Measurements from ENCODE around the gene KSR2.

KSR2 gene

DNA sequence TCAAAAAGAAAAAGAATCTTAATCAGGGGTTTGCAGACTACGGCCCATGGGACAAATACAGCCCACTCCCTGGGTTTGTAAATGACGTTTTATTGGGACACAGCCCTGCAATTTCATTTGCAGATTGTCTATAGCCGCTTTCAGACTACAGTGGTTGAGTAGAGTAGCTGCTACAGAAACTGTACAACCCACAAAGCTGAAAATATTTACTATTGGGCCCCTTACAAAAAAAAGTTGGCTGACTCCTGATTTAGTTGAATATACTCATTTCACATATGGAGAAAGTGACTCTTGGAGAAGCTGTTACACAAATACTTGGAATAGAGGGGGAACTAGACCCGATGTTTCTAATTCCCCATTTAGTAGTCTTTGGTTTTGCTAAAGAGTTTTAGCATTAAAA, 444.8 kb downstream of the KSR2 start:
- Histone ChIP-seq H3K27ac (ENCODE audit: low read depth in 2 of 2, low read length in 2 of 2) (no peak overlapping the region), H3K9ac (ENCODE audit: low read depth in 1 of 2, low read length in 2 of 2) (no peak overlapping the region), H3K4me1 (ENCODE audit: control insufficient read depth in 2 of 2, insufficient read depth in 2 of 2, low read length in 2 of 2) (peaks cover 0 to 7% of the 10 kb centered on the region in 2 donors), H3K4me3 (ENCODE audit: low read length in 2 of 2) (no peak overlapping the region), H3K27me3 (ENCODE audit: control insufficient read depth in 2 of 2, insufficient read depth in 2 of 2, low read length in 2 of 2) (no peaks in the 10 kb centered on the region), H3K9me3 (ENCODE audit: control insufficient read depth in 2 of 2, low read length in 2 of 2) (peaks cover 0 to 2% of the 10 kb centered on the region in 2 donors), H3K36me3 (ENCODE audit: control insufficient read depth in 2 of 2, insufficient read depth in 2 of 2, low read length in 2 of 2) (no peaks in the 10 kb centered on the region)

DNA sequence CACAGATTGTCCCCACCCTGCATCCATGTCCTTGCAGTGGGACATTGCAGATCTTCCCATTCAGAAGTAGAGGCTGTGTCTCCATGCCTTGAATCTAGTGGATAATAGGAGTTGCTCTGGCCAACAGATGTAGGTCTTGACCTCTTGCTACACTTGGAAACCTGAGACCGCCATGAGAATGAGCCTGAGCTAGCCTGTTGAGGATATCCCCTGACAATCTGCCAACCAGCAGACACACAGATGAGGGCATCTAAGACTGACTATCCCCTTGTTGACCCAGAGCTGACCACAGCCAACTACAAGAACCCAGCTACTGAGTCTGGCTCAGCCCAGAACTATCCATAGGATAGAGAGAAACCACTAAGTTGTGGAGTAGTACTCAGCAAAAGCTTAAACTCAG, 446.2 kb downstream of the KSR2 start:
- Histone ChIP-seq H3K9me3 (ENCODE audit: control insufficient read depth in 2 of 2, low read length in 2 of 2) (no peaks in the 10 kb centered on the region), H3K27me3 (ENCODE audit: control insufficient read depth in 2 of 2, insufficient read depth in 2 of 2, low read length in 2 of 2) (no peaks in the 10 kb centered on the region), H3K4me3 (ENCODE audit: low read length in 2 of 2) (no peak overlapping the region), H3K36me3 (ENCODE audit: control insufficient read depth in 2 of 2, insufficient read depth in 2 of 2, low read length in 2 of 2) (no peaks in the 10 kb centered on the region), H3K27ac (ENCODE audit: low read depth in 2 of 2, low read length in 2 of 2) (no peak overlapping the region), H3K9ac (ENCODE audit: low read depth in 1 of 2, low read length in 2 of 2) (no peak overlapping the region), H3K4me1 (ENCODE audit: control insufficient read depth in 2 of 2, insufficient read depth in 2 of 2, low read length in 2 of 2) (peaks cover 0 to 7% of the 10 kb centered on the region in 2 donors)

DNA sequence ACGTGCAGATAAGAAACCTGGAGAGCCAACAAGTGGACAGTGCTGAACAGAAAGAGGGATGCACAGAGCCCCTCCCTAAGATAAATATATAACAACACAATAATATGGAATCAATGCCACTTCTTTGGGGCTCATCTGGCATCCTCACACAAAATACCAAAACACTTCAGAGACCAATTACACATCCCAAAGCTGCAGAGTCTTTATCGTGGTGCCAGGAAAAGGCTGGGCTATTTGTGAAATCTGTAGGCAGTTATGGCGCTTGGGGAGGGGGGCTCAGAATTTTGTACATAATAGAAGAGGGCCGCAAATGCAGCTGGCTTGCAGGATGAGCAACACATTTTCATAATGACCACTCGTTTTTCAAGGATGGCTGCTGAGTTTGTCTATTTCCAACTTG, 446.9 kb downstream of the KSR2 start:
- H3K9me3 ChIP-seq (ENCODE audit: control insufficient read depth in 2 of 2, low read length in 2 of 2), result no peaks in the 10 kb centered on the region
- H3K27ac ChIP-seq (ENCODE audit: low read depth in 2 of 2, low read length in 2 of 2), result no peak overlapping the region
- no peak overlapping the region for H3K9ac ChIP-seq (ENCODE audit: low read depth in 1 of 2, low read length in 2 of 2)
- H3K27me3 ChIP-seq (ENCODE audit: control insufficient read depth in 2 of 2, insufficient read depth in 2 of 2, low read length in 2 of 2), result no peaks in the 10 kb centered on the region
- peaks cover 0 to 7% of the 10 kb centered on the region in 2 donors for H3K4me1 ChIP-seq (ENCODE audit: control insufficient read depth in 2 of 2, insufficient read depth in 2 of 2, low read length in 2 of 2)
- H3K36me3 ChIP-seq (ENCODE audit: control insufficient read depth in 2 of 2, insufficient read depth in 2 of 2, low read length in 2 of 2), result no peaks in the 10 kb centered on the region
- no peak overlapping the region for H3K4me3 ChIP-seq (ENCODE audit: low read length in 2 of 2)

DNA sequence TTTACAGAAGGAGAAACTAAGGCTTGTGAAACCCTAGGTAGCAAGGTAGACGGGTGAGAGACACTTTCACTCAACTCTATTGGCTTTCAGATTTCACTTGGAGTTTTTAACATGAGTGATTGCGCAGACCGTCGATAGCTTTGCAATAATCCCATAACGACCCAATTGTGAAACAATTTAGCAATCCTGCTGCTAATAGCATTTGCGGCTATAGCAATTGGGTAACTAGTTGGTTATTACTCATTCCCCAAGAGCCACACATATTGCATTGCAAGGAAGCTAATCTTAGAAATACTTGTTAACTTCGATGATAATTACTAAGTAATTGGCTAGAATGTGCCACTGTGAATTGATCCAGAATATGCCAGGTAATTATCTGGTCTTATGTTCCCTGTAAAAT, 447.4 kb downstream of the KSR2 start:
- Histone ChIP-seq H3K27me3 (ENCODE audit: control insufficient read depth in 2 of 2, insufficient read depth in 2 of 2, low read length in 2 of 2) (no peaks in the 10 kb centered on the region), H3K4me1 (ENCODE audit: control insufficient read depth in 2 of 2, insufficient read depth in 2 of 2, low read length in 2 of 2) (peaks cover 0 to 7% of the 10 kb centered on the region in 2 donors), H3K9ac (ENCODE audit: low read depth in 1 of 2, low read length in 2 of 2) (no peak overlapping the region), H3K9me3 (ENCODE audit: control insufficient read depth in 2 of 2, low read length in 2 of 2) (no peaks in the 10 kb centered on the region), H3K36me3 (ENCODE audit: control insufficient read depth in 2 of 2, insufficient read depth in 2 of 2, low read length in 2 of 2) (no peaks in the 10 kb centered on the region), H3K4me3 (ENCODE audit: low read length in 2 of 2) (no peak overlapping the region), H3K27ac (ENCODE audit: low read depth in 2 of 2, low read length in 2 of 2) (no peak overlapping the region)

DNA sequence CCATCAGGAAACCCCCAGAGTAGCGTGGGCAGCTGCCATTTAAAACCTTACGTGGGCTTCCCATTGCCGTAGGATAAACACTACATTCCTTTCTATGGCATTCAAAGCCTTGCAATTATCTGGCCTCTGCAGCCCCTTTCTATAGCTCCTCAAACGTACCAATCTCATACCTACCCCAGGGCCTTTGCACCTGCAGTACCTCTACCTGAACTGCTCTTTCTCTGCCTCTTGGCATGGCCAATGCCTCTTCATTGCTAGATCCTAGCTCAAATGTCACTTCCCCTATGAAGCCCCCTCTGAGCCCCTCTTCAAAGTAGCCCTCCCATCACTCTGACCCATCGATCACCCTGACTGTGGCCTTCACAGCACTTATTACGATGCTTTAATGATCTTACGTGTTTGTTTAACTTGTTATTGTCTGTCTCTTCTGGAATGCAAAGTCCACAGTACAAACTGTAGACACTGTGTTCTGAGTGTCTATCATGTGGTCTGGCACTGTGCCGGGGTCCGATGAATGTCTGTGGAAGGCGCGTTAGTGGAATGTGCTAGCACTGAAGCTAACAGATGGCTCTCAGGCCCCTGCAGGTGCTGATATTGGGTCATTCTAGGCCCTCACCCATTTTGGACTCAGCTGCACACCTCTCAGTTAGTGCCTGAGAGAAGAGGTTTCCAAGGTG, 450.1 kb downstream of the KSR2 start:
- Histone ChIP-seq H3K9me3 (ENCODE audit: control insufficient read depth in 2 of 2, low read length in 2 of 2) (no peaks in the 10 kb centered on the region), H3K36me3 (ENCODE audit: control insufficient read depth in 2 of 2, insufficient read depth in 2 of 2, low read length in 2 of 2) (no peaks in the 10 kb centered on the region), H3K27ac (ENCODE audit: low read depth in 2 of 2, low read length in 2 of 2) (no peak overlapping the region), H3K27me3 (ENCODE audit: control insufficient read depth in 2 of 2, insufficient read depth in 2 of 2, low read length in 2 of 2) (no peaks in the 10 kb centered on the region), H3K4me1 (ENCODE audit: control insufficient read depth in 2 of 2, insufficient read depth in 2 of 2, low read length in 2 of 2) (peaks cover 0 to 7% of the 10 kb centered on the region in 2 donors), H3K9ac (ENCODE audit: low read depth in 1 of 2, low read length in 2 of 2) (no peak overlapping the region), H3K4me3 (ENCODE audit: low read length in 2 of 2) (no peak overlapping the region)

DNA sequence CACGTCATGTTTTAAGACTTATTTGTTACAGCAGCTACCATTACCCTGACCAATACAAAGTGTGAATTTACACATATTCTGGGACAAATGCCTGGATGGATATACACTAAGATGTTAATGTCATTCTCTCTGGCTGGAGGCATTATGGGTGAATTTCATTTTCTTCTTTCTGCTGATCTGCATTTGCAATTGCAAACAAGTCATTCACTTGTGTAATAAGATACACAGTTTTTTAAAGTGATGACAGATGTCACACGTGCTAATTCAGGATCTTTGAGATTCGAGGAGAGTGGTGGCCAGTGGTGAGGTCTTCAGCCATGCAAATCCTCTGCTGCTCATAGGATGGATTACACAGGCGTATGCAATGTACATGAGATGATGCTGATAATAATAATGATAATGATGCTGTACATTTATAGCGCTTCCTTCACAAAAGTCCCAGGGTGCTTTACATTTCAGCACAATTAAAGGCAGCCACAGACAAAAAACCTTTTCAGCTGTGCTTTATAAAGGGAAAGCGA, 451.5 kb downstream of the KSR2 start:
- Histone ChIP-seq H3K27me3 (ENCODE audit: control insufficient read depth in 2 of 2, insufficient read depth in 2 of 2, low read length in 2 of 2) (no peaks in the 10 kb centered on the region), H3K9ac (ENCODE audit: low read depth in 1 of 2, low read length in 2 of 2) (no peak overlapping the region), H3K4me1 (ENCODE audit: control insufficient read depth in 2 of 2, insufficient read depth in 2 of 2, low read length in 2 of 2) (peaks cover 0 to 7% of the 10 kb centered on the region in 2 donors), H3K36me3 (ENCODE audit: control insufficient read depth in 2 of 2, insufficient read depth in 2 of 2, low read length in 2 of 2) (no peaks in the 10 kb centered on the region), H3K27ac (ENCODE audit: low read depth in 2 of 2, low read length in 2 of 2) (no peak overlapping the region), H3K9me3 (ENCODE audit: control insufficient read depth in 2 of 2, low read length in 2 of 2) (no peaks in the 10 kb centered on the region), H3K4me3 (ENCODE audit: low read length in 2 of 2) (no peak overlapping the region)

DNA sequence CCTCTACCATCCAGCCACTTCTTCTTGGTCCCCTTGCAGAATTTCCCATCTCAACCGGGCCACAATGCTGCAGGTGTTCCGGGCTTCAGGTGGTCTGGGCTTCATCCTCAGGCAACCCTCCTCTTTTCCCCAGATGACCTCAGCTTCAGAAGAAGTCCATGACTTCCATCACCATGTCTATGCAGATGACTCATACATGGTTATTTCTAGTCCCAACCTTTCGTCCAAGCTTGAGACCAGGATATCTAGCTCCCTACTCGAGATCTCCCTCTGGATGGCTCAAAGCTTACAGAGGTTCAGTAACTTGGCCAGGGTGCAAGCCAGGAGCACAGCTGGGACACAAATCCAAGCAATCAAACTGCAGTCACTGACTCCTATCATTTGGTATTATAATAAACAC, 452.8 kb downstream of the KSR2 start:
- Histone ChIP-seq H3K9ac (ENCODE audit: low read depth in 1 of 2, low read length in 2 of 2) (no peak overlapping the region), H3K27me3 (ENCODE audit: control insufficient read depth in 2 of 2, insufficient read depth in 2 of 2, low read length in 2 of 2) (no peaks in the 10 kb centered on the region), H3K9me3 (ENCODE audit: control insufficient read depth in 2 of 2, low read length in 2 of 2) (no peaks in the 10 kb centered on the region), H3K27ac (ENCODE audit: low read depth in 2 of 2, low read length in 2 of 2) (no peak overlapping the region), H3K36me3 (ENCODE audit: control insufficient read depth in 2 of 2, insufficient read depth in 2 of 2, low read length in 2 of 2) (no peaks in the 10 kb centered on the region), H3K4me3 (ENCODE audit: low read length in 2 of 2) (no peak overlapping the region), H3K4me1 (ENCODE audit: control insufficient read depth in 2 of 2, insufficient read depth in 2 of 2, low read length in 2 of 2) (peaks cover 0 to 7% of the 10 kb centered on the region in 2 donors)

DNA sequence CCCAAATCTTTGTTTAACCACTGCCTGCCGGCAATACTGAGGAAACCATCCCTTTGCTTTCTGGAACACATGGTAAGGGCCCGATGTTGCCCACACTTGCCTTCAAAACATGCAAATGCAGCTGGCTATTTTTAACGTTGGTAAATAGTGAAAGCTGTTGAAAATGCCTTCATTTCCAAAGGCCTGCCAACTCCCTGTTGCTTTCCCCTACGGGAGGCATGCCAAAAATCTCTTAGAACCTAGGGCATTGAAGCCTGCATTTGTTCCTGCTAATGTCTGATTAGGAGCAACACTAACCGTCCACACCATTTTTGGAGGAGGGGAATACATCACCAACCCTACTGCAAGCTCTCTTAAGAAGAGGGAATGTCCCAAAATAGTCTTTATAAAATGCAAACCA, 454.8 kb downstream of the KSR2 start:
- no peak overlapping the region for H3K27ac ChIP-seq (ENCODE audit: low read depth in 2 of 2, low read length in 2 of 2)
- peaks cover 0 to under 1% of the 10 kb centered on the region in 2 donors for H3K4me1 ChIP-seq (ENCODE audit: control insufficient read depth in 2 of 2, insufficient read depth in 2 of 2, low read length in 2 of 2)
- no peaks in the 10 kb centered on the region for H3K27me3 ChIP-seq (ENCODE audit: control insufficient read depth in 2 of 2, insufficient read depth in 2 of 2, low read length in 2 of 2)
- no peaks in the 10 kb centered on the region for H3K36me3 ChIP-seq (ENCODE audit: control insufficient read depth in 2 of 2, insufficient read depth in 2 of 2, low read length in 2 of 2)
- no peak overlapping the region for H3K4me3 ChIP-seq (ENCODE audit: low read length in 2 of 2)
- no peaks in the 10 kb centered on the region for H3K9me3 ChIP-seq (ENCODE audit: control insufficient read depth in 2 of 2, low read length in 2 of 2)
- H3K9ac ChIP-seq (ENCODE audit: low read depth in 1 of 2, low read length in 2 of 2), result no peak overlapping the region

DNA sequence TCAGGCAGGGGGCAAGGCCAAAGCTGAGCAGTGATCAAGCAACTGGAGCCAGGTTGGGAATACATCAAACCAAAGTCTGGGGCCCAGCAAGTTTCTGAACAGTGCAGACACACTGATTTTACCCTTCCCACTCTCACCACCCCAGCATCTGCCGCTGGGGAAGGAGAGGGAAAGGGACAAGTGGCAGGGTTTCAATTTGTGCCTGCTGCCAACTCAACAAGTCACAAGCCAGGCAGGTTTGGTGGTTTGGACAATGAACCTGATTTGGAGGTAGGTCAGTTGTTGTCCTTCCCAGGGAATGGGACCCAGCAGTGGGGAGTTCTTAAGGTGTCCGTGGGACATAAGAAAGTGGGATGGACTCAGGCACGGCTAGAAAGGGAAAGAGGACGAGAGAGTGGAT, 455.4 kb downstream of the KSR2 start:
- Histone ChIP-seq H3K36me3 (ENCODE audit: control insufficient read depth in 2 of 2, insufficient read depth in 2 of 2, low read length in 2 of 2) (no peaks in the 10 kb centered on the region), H3K9ac (ENCODE audit: low read depth in 1 of 2, low read length in 2 of 2) (no peak overlapping the region), H3K4me3 (ENCODE audit: low read length in 2 of 2) (no peak overlapping the region), H3K27me3 (ENCODE audit: control insufficient read depth in 2 of 2, insufficient read depth in 2 of 2, low read length in 2 of 2) (no peaks in the 10 kb centered on the region), H3K9me3 (ENCODE audit: control insufficient read depth in 2 of 2, low read length in 2 of 2) (no peaks in the 10 kb centered on the region), H3K4me1 (ENCODE audit: control insufficient read depth in 2 of 2, insufficient read depth in 2 of 2, low read length in 2 of 2) (no peaks in the 10 kb centered on the region), H3K27ac (ENCODE audit: low read depth in 2 of 2, low read length in 2 of 2) (no peak overlapping the region)

DNA sequence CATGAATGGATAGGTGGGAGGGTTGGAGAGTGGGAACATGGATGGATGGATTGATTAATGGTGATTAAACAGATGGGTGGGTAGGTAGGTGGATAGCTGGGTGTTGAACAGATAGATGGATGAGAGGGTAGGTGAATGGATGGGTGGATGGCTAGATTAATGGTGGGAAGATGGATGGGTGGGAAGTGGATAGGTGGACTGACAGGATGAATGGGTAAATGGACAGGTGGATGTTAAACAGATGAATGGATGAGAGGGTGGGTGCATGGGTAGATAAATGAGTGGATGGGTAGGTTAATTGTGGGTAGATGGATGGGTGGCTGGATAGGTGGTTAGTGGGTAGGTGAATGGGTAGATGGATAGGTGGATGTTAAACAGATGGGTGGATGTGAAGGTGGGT, 460.3 kb downstream of the KSR2 start:
- Histone ChIP-seq H3K27ac (ENCODE audit: low read depth in 2 of 2, low read length in 2 of 2) (no peak overlapping the region), H3K36me3 (ENCODE audit: control insufficient read depth in 2 of 2, insufficient read depth in 2 of 2, low read length in 2 of 2) (no peaks in the 10 kb centered on the region), H3K9ac (ENCODE audit: low read depth in 1 of 2, low read length in 2 of 2) (no peak overlapping the region), H3K9me3 (ENCODE audit: control insufficient read depth in 2 of 2, low read length in 2 of 2) (no peaks in the 10 kb centered on the region), H3K4me3 (ENCODE audit: low read length in 2 of 2) (no peak overlapping the region), H3K27me3 (ENCODE audit: control insufficient read depth in 2 of 2, insufficient read depth in 2 of 2, low read length in 2 of 2) (no peaks in the 10 kb centered on the region), H3K4me1 (ENCODE audit: control insufficient read depth in 2 of 2, insufficient read depth in 2 of 2, low read length in 2 of 2) (no peaks in the 10 kb centered on the region)

Data from mucosa of rectum (tissue), 2 donors.